SK-N-SH (cell line): ENCODE results near the gene INTS3. TPM values are rescaled to one million over a fixed set of nuclear protein-coding genes. Genes with fewer than 3 reads are reported as not detected.

ENCODE experiments used
- CTCF ChIA-PET: fragments of 300-600, 350-600 bp; formaldehyde crosslinking; extraction: SDS; loops from one replicate; lab custom pipeline; 2021; lab: Yijun Ruan, JAX
- POLR2A ChIA-PET: fragments of 350-600 bp; sonication (Branson Sonifier 250); formaldehyde crosslinking; extraction: SDS; loops from one replicate; lab custom pipeline; 2020; ENCODE audit warnings: antibody characterized with exemption, inconsistent platforms; lab: Yijun Ruan, JAX
- DNase-seq: peaks from one replicate; pipeline ENCODE4 v3.0.0; 2012
- H2AFZ ChIP-seq: fragments of 200-600 bp; sonication (generic); 2 replicates; pipeline ENCODE4 v1.8.1; 2016; ENCODE audit warnings: antibody characterized with exemption, mild to moderate bottlenecking, low read depth
- H3F3A ChIP-seq: fragments of 200-600 bp; sonication (generic); replicated peaks from 2 replicates; pipeline ENCODE3; 2016; ENCODE audit warnings: antibody characterized with exemption, mild to moderate bottlenecking; ENCODE audit not compliant: insufficient read depth
- H3K27ac ChIP-seq, 2 experiments: fragments of 200-500 bp in 1 of 2; fragments of 200-600 bp in 1 of 2; sonication (Bioruptor generic) in 1 of 2; sonication (generic), shearing (Covaris generic) in 1 of 2; 2 replicates each; pipeline versions ENCODE4 v1.5.1 to v1.6.1; 2014 to 2016; ENCODE audit warnings: low read depth in 2 of 2, inconsistent platforms in 1 of 2, low read length in 1 of 2, mild to moderate bottlenecking in 1 of 2, mixed read lengths in 1 of 2
- H3K27me3 ChIP-seq: fragments of 200-600 bp; sonication (generic), shearing (Covaris generic); 2 replicates; pipeline ENCODE4 v1.6.1; 2016; ENCODE audit warnings: mixed run types; ENCODE audit not compliant: insufficient read depth
- H3K36me3 ChIP-seq, 2 experiments: fragments of 200-500 bp in 1 of 2; fragments of 200-600 bp in 1 of 2; sonication (Bioruptor generic) in 1 of 2; sonication (generic) in 1 of 2; replicated peaks in 1 of 2; 2 replicates each; pipeline versions ENCODE3 to v1.5.1; 2014 to 2016; ENCODE audit warnings: low read length in 1 of 2, mild to moderate bottlenecking in 1 of 2; ENCODE audit not compliant: insufficient read depth in 2 of 2, control insufficient read depth in 1 of 2
- H3K4me1 ChIP-seq, 2 experiments: fragments of 200-500 bp in 1 of 2; fragments of 200-600 bp in 1 of 2; sonication (Bioruptor generic) in 1 of 2; sonication (generic), shearing (Covaris generic) in 1 of 2; 2 replicates each; pipeline versions ENCODE4 v1.5.1 to v1.6.1; 2014 to 2016; ENCODE audit warnings: low read depth in 1 of 2, low read length in 1 of 2, mixed run types in 1 of 2; ENCODE audit not compliant: insufficient read depth in 2 of 2, control insufficient read depth in 1 of 2
- H3K4me2 ChIP-seq: fragments of 200-600 bp; sonication (generic), shearing (Covaris generic); 2 replicates; pipeline ENCODE4 v1.6.1; 2017; ENCODE audit warnings: mixed run types
- H3K4me3 ChIP-seq, 2 experiments: fragments of 200-500 bp in 1 of 2; fragments of 200-600 bp in 1 of 2; sonication (Bioruptor generic) in 1 of 2; sonication (generic), shearing (Covaris generic) in 1 of 2; 2 replicates each; pipeline versions ENCODE4 v1.5.1 to v1.8.1; 2014 to 2016; ENCODE audit warnings: low read depth in 2 of 2, inconsistent platforms in 1 of 2, low read length in 1 of 2, mild to moderate bottlenecking in 1 of 2, mixed read lengths in 1 of 2, moderate library complexity in 1 of 2
- H3K79me2 ChIP-seq: fragments of 200-600 bp; sonication (generic); 2 replicates; pipeline ENCODE4 v1.8.1; 2017; ENCODE audit warnings: mild to moderate bottlenecking; ENCODE audit not compliant: insufficient read depth
- H3K9ac ChIP-seq: fragments of 200-600 bp; sonication (generic); 2 replicates; pipeline ENCODE4 v1.6.1; 2017; ENCODE audit warnings: mixed run types
- H3K9me2 ChIP-seq: fragments of 200-600 bp; sonication (generic); 2 replicates; pipeline ENCODE4 v1.6.1; 2017; ENCODE audit warnings: mixed run types
- H3K9me3 ChIP-seq: fragments of 200-600 bp; sonication (generic); 2 replicates; pipeline ENCODE4 v1.6.1; 2017; ENCODE audit warnings: mixed run types, mild to moderate bottlenecking, moderate library complexity
- H4K20me1 ChIP-seq: fragments of 200-600 bp; sonication (generic); 2 replicates; pipeline ENCODE4 v1.6.1; 2017; ENCODE audit warnings: mild to moderate bottlenecking, mixed run types; ENCODE audit not compliant: insufficient read depth
- FOXM1 ChIP-seq: IDR thresholded peaks from 2 replicates; pipeline ENCODE4 v1.4.0; 2012; ENCODE audit warnings: low read depth, mild to moderate bottlenecking
- GABPA ChIP-seq: IDR thresholded peaks from 2 replicates; pipeline ENCODE4 v1.4.0; 2012; ENCODE audit warnings: low read depth, mild to moderate bottlenecking
- GATA2 ChIP-seq: sonication (generic); formaldehyde crosslinking; IDR thresholded peaks from 2 replicates; pipeline ENCODE4 v1.5.0; 2020; ENCODE audit warnings: mild to moderate bottlenecking, missing genetic modification reagents
- NFIC ChIP-seq: IDR thresholded peaks from 2 replicates; pipeline ENCODE4 v1.4.0; 2012; ENCODE audit warnings: borderline replicate concordance
- POLR2AphosphoS5 ChIP-seq: IDR thresholded peaks from 2 replicates; pipeline ENCODE4 v1.6.1; 2012; ENCODE audit warnings: low read depth, low read length
- RCOR1 ChIP-seq: fragments of 150-350 bp; IDR thresholded peaks from 2 replicates; pipeline ENCODE4 v1.6.1; 2017; ENCODE audit warnings: antibody characterized with exemption, low read length
- RFX5 ChIP-seq: IDR thresholded peaks from 2 replicates; pipeline ENCODE4 v1.6.1; 2012; ENCODE audit warnings: mild to moderate bottlenecking, improper control_type of control experiment, low read length
- RXRA ChIP-seq: IDR thresholded peaks from 2 replicates; pipeline ENCODE4 v1.4.0; 2012; ENCODE audit warnings: low read depth, mild to moderate bottlenecking, borderline replicate concordance
- TCF12 ChIP-seq: IDR thresholded peaks from 2 replicates; pipeline ENCODE4 v1.4.0; 2012
- WGBS: methylation state at CpG from one replicate; pipeline ENCODE4 v1.1.6; 2017; ENCODE audit warnings: low lambda C conversion rate; 5-methylcytosine and 5-hydroxymethylcytosine counted together
- polyA plus RNA-seq, 3 experiments: library from polyadenylated mRNA; depleted of rRNA; stranded (reverse); fragments of >200 nt; gene quantifications; 2 replicates each; pipeline ENCODE4 v1.2.3, GENCODE V29; 2012
- TF ChIP-seq, protein P1 (sequence below): fragments of 150-350 bp; IDR thresholded peaks from 2 replicates; pipeline ENCODE4 v1.6.1; 2016; ENCODE audit warnings: mild to moderate bottlenecking, low read depth, low read length
- TF ChIP-seq, protein P2 (sequence below): IDR thresholded peaks from 2 replicates; pipeline ENCODE4 v1.6.1; 2012; ENCODE audit warnings: mild to moderate bottlenecking, low read depth, low read length, moderate library complexity
- TF ChIP-seq, protein P3 (sequence below): IDR thresholded peaks from 2 replicates; pipeline ENCODE4 v1.4.0; 2012; ENCODE audit warnings: low read depth

The INTS3 gene
- polyA plus RNA-seq, 1 of the 3 experiments (the other 2 are of a cell fraction), result 64.3 TPM

DNA sequence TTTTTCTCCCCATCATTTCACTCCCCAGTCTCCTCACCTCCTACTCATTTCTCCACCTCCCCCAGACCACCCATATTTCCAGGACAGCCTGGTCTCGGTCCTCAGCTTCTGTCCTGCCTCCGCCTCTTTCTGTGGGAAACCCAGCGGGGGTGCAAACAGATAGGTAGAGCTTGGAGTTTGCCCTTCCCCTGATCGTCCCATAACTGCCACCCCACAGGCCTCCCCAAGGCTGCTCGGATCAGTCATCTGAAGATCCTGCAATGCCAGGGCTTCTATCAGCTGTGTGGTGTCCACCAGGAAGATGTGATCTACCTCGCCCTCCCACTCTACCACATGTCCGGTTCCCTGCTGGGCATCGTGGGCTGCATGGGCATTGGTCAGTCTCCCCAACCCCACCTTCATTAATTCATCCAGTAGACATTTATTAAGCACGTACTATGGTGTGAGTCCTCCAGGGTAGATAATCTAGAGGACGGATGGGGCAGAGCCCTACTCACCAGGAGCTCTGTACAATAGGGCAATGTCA lies 49.1 kb downstream of the INTS3 start:
- H3K79me2 ChIP-seq, result no peaks in the 10 kb centered on the region
- peaks cover 0 to 22% of the 10 kb centered on the region in 2 experiments for H3K36me3 ChIP-seq
- no peak for DNase-seq
- H3K9ac ChIP-seq, result no peak overlapping the region
- ChIA-PET POLR2A (no interaction called here), CTCF (interaction anchor here (1.0 to 6.8 kb wide), 5 partner anchors 20 to 210 kb away, joined by 4 to 60 read pairs (median 8); partner anchors contain the start of genes NPR1 and RAB13)
- no peak overlapping the region for H2AFZ ChIP-seq
- peaks cover 8% of the 10 kb centered on the region for H3F3A ChIP-seq
- peaks cover 0 to 13% of the 10 kb centered on the region in 2 experiments; a peak in 1 of 4 replicates for H3K4me1 ChIP-seq
- no peaks in the 10 kb centered on the region for H4K20me1 ChIP-seq
- H3K4me2 ChIP-seq, result no peak overlapping the region
- H3K27ac ChIP-seq, result no peak overlapping the region
- TF ChIP-seq RCOR1, result no peak
- no peak for TF ChIP-seq GATA2 (CRISPR knock-in tag)
- TF ChIP-seq TCF12, result no peak
- TF ChIP-seq RXRA, result no peak
- TF ChIP-seq GABPA, result no peak
- no peak for TF ChIP-seq NFIC
- no peak for TF ChIP-seq RFX5
- WGBS, result 90% methylated on average over 8 of the region's 10 CpGs
- H3K9me2 ChIP-seq, result no peaks in the 10 kb centered on the region
- H3K4me3 ChIP-seq, result no peak overlapping the region
- no peaks in the 10 kb centered on the region for H3K27me3 ChIP-seq
- no peaks in the 10 kb centered on the region for H3K9me3 ChIP-seq

DNA sequence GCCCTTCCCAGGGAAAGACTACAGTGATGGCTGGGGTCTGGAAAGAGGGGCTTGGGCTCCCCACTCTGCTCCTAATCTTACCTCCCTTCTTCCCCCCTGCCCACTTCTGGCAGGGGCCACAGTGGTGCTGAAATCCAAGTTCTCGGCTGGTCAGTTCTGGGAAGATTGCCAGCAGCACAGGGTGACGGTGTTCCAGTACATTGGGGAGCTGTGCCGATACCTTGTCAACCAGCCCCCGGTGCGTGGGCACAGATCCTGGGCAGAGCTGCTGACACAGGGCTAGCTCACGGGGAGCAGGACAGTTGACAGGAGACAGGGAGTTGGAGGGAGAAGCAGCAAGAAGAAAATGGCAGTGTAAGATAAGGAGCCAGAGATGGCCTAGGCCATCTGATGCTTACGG lies 49.8 kb downstream of the INTS3 start:
- ChIA-PET POLR2A (no interaction called here), CTCF (interaction anchor here (1.0 to 2.7 kb wide), 3 partner anchors 20 to 209 kb away, joined by 4 to 8 read pairs (median 4); partner anchors contain the start of gene RAB13)
- DNase-seq, result no peak
- TF ChIP-seq, protein P1, sequence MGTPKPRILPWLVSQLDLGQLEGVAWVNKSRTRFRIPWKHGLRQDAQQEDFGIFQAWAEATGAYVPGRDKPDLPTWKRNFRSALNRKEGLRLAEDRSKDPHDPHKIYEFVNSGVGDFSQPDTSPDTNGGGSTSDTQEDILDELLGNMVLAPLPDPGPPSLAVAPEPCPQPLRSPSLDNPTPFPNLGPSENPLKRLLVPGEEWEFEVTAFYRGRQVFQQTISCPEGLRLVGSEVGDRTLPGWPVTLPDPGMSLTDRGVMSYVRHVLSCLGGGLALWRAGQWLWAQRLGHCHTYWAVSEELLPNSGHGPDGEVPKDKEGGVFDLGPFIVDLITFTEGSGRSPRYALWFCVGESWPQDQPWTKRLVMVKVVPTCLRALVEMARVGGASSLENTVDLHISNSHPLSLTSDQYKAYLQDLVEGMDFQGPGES, result no peak
- TF ChIP-seq, protein P2, sequence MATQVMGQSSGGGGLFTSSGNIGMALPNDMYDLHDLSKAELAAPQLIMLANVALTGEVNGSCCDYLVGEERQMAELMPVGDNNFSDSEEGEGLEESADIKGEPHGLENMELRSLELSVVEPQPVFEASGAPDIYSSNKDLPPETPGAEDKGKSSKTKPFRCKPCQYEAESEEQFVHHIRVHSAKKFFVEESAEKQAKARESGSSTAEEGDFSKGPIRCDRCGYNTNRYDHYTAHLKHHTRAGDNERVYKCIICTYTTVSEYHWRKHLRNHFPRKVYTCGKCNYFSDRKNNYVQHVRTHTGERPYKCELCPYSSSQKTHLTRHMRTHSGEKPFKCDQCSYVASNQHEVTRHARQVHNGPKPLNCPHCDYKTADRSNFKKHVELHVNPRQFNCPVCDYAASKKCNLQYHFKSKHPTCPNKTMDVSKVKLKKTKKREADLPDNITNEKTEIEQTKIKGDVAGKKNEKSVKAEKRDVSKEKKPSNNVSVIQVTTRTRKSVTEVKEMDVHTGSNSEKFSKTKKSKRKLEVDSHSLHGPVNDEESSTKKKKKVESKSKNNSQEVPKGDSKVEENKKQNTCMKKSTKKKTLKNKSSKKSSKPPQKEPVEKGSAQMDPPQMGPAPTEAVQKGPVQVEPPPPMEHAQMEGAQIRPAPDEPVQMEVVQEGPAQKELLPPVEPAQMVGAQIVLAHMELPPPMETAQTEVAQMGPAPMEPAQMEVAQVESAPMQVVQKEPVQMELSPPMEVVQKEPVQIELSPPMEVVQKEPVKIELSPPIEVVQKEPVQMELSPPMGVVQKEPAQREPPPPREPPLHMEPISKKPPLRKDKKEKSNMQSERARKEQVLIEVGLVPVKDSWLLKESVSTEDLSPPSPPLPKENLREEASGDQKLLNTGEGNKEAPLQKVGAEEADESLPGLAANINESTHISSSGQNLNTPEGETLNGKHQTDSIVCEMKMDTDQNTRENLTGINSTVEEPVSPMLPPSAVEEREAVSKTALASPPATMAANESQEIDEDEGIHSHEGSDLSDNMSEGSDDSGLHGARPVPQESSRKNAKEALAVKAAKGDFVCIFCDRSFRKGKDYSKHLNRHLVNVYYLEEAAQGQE, result no peak
- TF ChIP-seq POLR2AphosphoS5 (no peak), FOXM1 (no peak)
- TF ChIP-seq, protein P3, sequence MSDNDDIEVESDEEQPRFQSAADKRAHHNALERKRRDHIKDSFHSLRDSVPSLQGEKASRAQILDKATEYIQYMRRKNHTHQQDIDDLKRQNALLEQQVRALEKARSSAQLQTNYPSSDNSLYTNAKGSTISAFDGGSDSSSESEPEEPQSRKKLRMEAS, result no peak
- Histone ChIP-seq H3F3A (peaks cover 5% of the 10 kb centered on the region), H3K9me2 (no peaks in the 10 kb centered on the region), H3K36me3 (peaks cover 0 to 14% of the 10 kb centered on the region in 2 experiments), H2AFZ (no peak overlapping the region), H3K27me3 (no peaks in the 10 kb centered on the region), H3K9ac (no peak overlapping the region), H3K4me2 (no peak overlapping the region), H3K4me1 (peaks cover 0 to 13% of the 10 kb centered on the region in 2 experiments; a peak in 1 of 4 replicates), H4K20me1 (no peaks in the 10 kb centered on the region), H3K9me3 (no peaks in the 10 kb centered on the region), H3K27ac (no peak overlapping the region), H3K79me2 (no peaks in the 10 kb centered on the region), H3K4me3 (no peak overlapping the region)
- WGBS, result 87% methylated on average over 6 of the region's 7 CpGs
